Immature natural killer cell (primary cell): ENCODE data around the gene EXPH5. TPM values are rescaled to one million over a fixed set of nuclear protein-coding genes. Genes with fewer than 3 reads are reported as not detected.

ENCODE experiments used
- DNase-seq, 3 donors: peaks; one replicate each; pipeline ENCODE4 v3.0.0; 2022; ENCODE audit warnings: mixed read lengths in 1 of 3
- H3K27ac Mint-ChIP-seq, 6 donors: one replicate each; pipeline ENCODE4 v1.8.0; 2020; ENCODE audit warnings: mixed read lengths in 6 of 6, mild to moderate bottlenecking in 5 of 6, inconsistent platforms in 4 of 6, moderate library complexity in 3 of 6
- H3K27me3 Mint-ChIP-seq, 3 donors: one replicate each; pipeline ENCODE4 v1.8.0; 2020 to 2021; ENCODE audit warnings: low read depth in 3 of 3, mild to moderate bottlenecking in 3 of 3, mixed read lengths in 3 of 3, moderate library complexity in 3 of 3, inconsistent platforms in 1 of 3
- H3K36me3 Mint-ChIP-seq, 3 donors: one replicate each; pipeline ENCODE4 v1.8.0; 2020; ENCODE audit warnings: mixed read lengths in 3 of 3, inconsistent platforms in 2 of 3, mild to moderate bottlenecking in 2 of 3
- H3K4me1 Mint-ChIP-seq, 2 donors: one replicate each; pipeline ENCODE4 v1.8.0; 2020; ENCODE audit warnings: inconsistent platforms in 2 of 2, mild to moderate bottlenecking in 2 of 2, mixed read lengths in 2 of 2, moderate library complexity in 1 of 2
- H3K4me3 Mint-ChIP-seq, 5 donors: one replicate each; pipeline ENCODE4 v1.8.0; 2020; ENCODE audit warnings: mild to moderate bottlenecking in 5 of 5, mixed read lengths in 5 of 5, inconsistent platforms in 3 of 5, moderate library complexity in 3 of 5
- H3K9me3 Mint-ChIP-seq, 6 donors: one replicate each; pipeline ENCODE4 v1.8.0; 2020; ENCODE audit warnings: mild to moderate bottlenecking in 6 of 6, mixed read lengths in 6 of 6, inconsistent platforms in 4 of 6, moderate library complexity in 3 of 6
- polyA plus RNA-seq, 3 donors: library from polyadenylated mRNA; unstranded; fragments of 300-500 nt; fragmentation: Illumina TruSeq; gene quantifications; one replicate each; pipeline ENCODE4 v1.2.3, GENCODE V29; 2021

EXPH5 gene
- polyA plus RNA-seq, 3 donors from 2014 or later, result 1.0 to 2.6 (median 1.6) TPM

DNA sequence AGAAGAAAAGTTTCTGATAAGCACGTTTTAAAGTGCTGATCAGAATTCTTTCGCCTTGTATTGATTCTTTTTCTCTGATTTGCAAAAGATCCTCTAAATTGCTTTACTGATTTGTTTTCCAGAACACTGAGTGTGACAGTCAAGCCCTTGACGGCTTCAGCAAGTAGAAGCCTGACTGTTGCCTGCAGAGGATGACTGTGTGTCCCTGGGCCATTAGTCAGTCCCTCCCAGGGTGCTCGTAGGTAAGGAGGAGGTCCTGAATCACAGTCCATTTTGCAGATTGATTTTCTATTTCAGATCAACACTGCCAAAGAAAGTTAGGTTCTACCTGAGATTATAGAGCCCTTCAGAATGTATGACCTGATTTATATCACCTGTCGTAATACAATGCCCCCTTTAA, 56.8 kb downstream of the EXPH5 start:
- peak overlapping the region in 2 of 6 donors; percentile 7 to 21 for H3K27ac Mint-ChIP-seq
- no peaks in the 10 kb centered on the region for H3K9me3 Mint-ChIP-seq
- peaks cover 15 to 19% of the 10 kb centered on the region in 2 donors for H3K4me1 Mint-ChIP-seq
- no peaks in the 10 kb centered on the region for H3K36me3 Mint-ChIP-seq
- peak overlapping the region in 1 of 5 donors; percentile 15 for H3K4me3 Mint-ChIP-seq
- no peak for DNase-seq
- H3K27me3 Mint-ChIP-seq, result peaks cover 0 to 5% (median 2%) of the 10 kb centered on the region in 3 donors

DNA sequence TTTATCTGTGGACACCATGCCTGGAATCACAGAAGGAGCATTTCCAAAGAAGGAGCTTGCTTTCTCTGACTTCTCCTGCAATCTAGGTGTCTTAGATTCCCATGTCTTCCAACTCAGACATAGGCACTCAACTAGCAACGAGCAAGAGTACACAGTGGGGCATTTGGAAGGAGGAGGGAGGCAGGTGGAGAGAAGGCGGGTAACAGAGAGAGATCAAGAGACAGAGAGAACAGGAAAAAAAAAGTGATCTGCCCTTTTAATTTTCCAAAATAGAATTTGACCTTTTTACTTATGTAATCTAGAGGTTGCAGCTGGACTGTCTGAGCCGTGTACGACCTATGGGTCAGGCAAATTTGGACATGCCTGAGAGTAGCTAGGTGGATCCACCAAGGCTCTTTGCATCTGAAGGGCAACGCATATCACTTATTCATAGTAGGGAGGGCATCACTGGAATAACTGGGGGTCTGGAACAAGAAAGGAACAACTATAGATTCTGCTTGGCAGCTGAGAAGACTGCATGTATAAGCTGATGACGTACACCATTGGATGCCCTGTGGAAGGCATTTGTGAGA, 58.1 kb downstream of the EXPH5 start:
- DNase-seq, result no peak
- H3K9me3 Mint-ChIP-seq, result no peaks in the 10 kb centered on the region
- peaks cover 0 to 5% (median 2%) of the 10 kb centered on the region in 3 donors for H3K27me3 Mint-ChIP-seq
- H3K4me1 Mint-ChIP-seq, result peaks cover 22 to 25% of the 10 kb centered on the region in 2 donors
- H3K27ac Mint-ChIP-seq, result no peak overlapping the region
- no peak overlapping the region for H3K4me3 Mint-ChIP-seq
- no peaks in the 10 kb centered on the region for H3K36me3 Mint-ChIP-seq

DNA sequence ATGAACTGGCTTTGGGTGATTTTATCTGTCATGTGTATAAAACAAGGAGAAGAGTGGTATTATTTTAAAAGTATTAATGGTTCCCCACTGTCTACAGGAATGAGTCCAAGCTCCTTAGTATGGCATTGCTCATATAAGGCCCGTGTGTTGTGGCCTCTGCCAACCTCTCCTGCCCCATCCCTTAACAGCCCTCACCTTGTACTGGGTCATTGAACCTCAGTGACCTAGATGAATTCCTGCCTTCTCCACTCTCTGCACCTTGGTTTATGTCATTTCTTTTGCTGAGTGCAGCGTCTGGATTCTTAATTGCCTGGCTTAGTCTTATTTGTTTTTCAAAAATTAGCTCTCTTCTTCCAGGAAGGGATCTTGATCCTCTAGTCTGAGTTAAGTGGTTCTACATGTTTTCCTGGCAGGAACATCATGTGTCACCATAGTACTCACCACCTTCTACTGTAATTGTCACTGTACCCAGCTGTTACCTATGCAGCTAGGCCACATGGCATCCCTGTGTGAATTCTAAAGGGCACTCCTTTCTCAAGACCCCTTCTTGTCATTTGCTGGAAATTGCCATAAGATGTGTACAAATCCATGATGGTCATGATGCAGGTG, 59.2 kb downstream of the EXPH5 start:
- DNase-seq, result no peak
- Mint-ChIP-seq H3K9me3 (no peaks in the 10 kb centered on the region), H3K4me3 (no peak overlapping the region), H3K27me3 (peaks cover 0 to 5% (median 2%) of the 10 kb centered on the region in 3 donors), H3K27ac (no peak overlapping the region), H3K36me3 (no peaks in the 10 kb centered on the region), H3K4me1 (peaks cover 22 to 25% of the 10 kb centered on the region in 2 donors)

DNA sequence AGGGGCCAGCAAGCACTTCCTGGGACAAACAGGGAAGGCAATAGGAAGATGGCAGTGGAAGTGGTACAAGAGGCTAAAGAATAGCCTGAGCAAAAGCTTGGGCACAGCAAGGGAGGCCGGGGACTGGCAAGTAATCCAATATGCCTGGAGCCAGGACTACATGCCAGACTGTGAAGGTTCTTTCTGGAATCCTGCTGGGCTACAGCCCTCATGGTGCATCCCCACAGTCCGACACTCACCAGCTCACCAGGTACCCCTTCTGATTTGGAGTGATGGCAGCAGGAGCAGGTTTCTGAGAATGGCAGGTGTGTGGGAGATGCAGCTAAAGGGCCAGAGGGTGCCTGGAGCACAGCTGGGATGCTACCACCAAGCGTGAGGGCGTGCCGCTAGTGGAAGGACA, 63.1 kb downstream of the EXPH5 start:
- Mint-ChIP-seq H3K4me1 (peaks cover 3 to 10% of the 10 kb centered on the region in 2 donors), H3K36me3 (no peaks in the 10 kb centered on the region), H3K27me3 (peaks cover 0 to 2% (median 0%) of the 10 kb centered on the region in 3 donors), H3K27ac (no peak overlapping the region), H3K4me3 (no peak overlapping the region), H3K9me3 (no peaks in the 10 kb centered on the region)
- DNase-seq, result no peak

DNA sequence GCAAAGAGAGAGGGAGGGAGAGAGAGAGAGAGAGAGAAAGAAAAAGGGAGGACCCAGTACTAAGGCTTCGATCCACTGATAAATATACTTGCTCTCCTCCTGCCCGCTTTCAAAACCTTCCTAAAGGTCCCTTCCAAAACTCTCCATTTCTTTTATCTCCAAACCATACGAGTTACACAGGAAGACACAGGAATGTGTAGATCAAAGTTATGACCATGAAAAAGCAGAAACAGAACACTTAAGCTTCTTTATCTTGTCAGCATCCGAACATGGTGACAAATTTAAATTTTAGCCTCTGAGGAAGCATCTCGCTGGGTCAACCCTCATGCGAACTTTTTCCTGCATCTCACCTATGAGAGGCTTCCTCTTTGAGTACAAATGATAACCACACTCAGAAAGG, 66.2 kb downstream of the EXPH5 start:
- peak overlapping the region in 1 of 6 donors; percentile 22 for H3K27ac Mint-ChIP-seq
- no peak for DNase-seq
- peaks cover 3 to 10% of the 10 kb centered on the region in 2 donors for H3K4me1 Mint-ChIP-seq
- no peaks in the 10 kb centered on the region for H3K9me3 Mint-ChIP-seq
- H3K36me3 Mint-ChIP-seq, result peaks cover 0 to 7% (median 0%) of the 10 kb centered on the region in 3 donors
- H3K4me3 Mint-ChIP-seq, result no peak overlapping the region
- peaks cover 0 to 3% (median 0%) of the 10 kb centered on the region in 3 donors for H3K27me3 Mint-ChIP-seq

DNA sequence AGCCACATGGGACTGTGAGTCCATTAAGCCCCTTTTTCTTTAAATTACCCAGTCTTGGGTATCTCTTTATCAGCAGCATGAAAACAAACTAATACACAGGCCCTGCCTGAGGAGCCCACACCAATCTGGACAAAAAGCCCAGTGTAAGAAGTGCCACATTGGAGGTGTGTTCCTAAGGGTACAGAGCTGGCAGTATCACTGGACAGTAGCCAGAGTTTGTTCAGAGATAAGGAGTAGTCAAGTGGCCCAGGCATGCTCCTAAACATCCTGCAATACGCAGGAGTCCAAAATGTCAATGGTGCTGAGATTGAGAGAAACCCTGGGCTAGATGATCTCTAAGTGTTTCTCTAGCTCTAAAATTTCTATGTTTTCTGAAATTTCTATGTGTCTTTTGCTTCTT, 68.4 kb downstream of the EXPH5 start:
- peaks cover 0 to 5% (median 0%) of the 10 kb centered on the region in 3 donors for H3K27me3 Mint-ChIP-seq
- no peaks in the 10 kb centered on the region for H3K4me1 Mint-ChIP-seq
- peaks cover 0 to 7% (median 0%) of the 10 kb centered on the region in 3 donors for H3K36me3 Mint-ChIP-seq
- no peak overlapping the region for H3K4me3 Mint-ChIP-seq
- H3K9me3 Mint-ChIP-seq, result no peaks in the 10 kb centered on the region
- DNase-seq, result no peak
- H3K27ac Mint-ChIP-seq, result no peak overlapping the region

DNA sequence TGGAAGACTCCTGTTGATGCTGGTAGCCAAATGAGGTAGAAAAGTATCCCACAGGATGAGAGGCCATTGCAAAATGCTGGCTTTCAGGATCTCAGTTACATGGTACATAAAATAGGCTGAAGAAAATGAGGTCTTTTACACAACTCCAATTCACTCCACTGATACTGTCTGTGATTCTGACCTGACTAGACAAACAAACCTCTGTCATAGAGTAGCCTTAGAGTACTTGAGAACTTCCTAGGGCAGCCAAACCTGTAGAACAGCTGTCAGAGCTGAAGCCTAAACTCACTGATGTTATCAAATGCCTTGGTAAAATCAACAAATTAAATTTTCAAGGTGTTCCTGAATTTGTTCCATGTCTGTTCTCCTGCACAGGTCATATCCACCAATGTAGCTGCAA, 69.1 kb downstream of the EXPH5 start:
- H3K9me3 Mint-ChIP-seq, result no peaks in the 10 kb centered on the region
- no peak overlapping the region for H3K27ac Mint-ChIP-seq
- H3K27me3 Mint-ChIP-seq, result peaks cover 0 to 5% (median 0%) of the 10 kb centered on the region in 3 donors
- H3K4me1 Mint-ChIP-seq, result no peaks in the 10 kb centered on the region
- no peak overlapping the region for H3K4me3 Mint-ChIP-seq
- H3K36me3 Mint-ChIP-seq, result peaks cover 0 to 7% (median 0%) of the 10 kb centered on the region in 3 donors
- no peak for DNase-seq

DNA sequence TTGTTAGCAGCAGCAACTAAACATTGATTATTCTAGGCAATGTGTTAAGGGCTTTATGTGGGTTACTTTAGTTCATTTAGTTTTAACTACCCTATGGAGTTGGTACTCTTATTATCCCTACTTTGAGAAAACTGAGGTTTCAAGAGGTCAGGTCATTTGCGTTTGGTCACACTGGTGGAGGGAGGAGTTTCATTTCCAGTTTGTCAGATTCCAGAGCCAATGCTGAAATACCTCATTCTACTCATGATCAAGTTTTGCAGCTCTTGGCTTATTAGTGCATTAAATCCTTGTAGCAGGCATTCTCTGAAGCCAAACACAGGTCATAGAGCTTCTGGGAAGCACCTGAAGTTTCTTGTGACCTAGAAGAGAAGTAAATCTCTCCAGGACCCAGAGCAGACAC, 71.2 kb downstream of the EXPH5 start:
- peaks cover 0 to 5% (median 1%) of the 10 kb centered on the region in 3 donors for H3K27me3 Mint-ChIP-seq
- no peak overlapping the region for H3K4me3 Mint-ChIP-seq
- DNase-seq, result no peak
- H3K36me3 Mint-ChIP-seq, result peaks cover 0 to 7% (median 0%) of the 10 kb centered on the region in 3 donors
- no peaks in the 10 kb centered on the region for H3K9me3 Mint-ChIP-seq
- no peaks in the 10 kb centered on the region for H3K4me1 Mint-ChIP-seq
- no peak overlapping the region for H3K27ac Mint-ChIP-seq

DNA sequence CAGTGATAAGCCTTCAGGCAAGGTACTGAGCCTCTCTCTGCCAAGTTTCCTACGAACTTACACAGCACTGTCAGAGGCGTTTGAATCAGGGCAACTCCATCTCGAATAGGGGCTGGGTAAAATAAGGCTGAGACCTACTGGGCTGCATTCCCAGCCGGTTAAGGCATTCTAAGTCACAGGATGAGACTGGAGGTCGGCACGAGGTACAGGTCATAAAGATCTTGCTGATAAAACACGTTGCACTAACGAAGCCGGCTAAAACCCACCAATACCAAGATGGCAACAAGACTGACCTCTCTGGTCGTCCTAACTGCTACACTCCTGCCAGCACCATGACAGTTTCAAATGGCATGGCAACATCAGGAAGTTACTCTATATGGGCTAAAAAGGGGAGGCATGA, 75.0 kb downstream of the EXPH5 start:
- Mint-ChIP-seq H3K4me3 (no peak overlapping the region), H3K9me3 (no peaks in the 10 kb centered on the region), H3K27ac (no peak overlapping the region), H3K4me1 (no peaks in the 10 kb centered on the region), H3K27me3 (peaks cover 0 to 2% (median 1%) of the 10 kb centered on the region in 3 donors), H3K36me3 (peaks cover 4 to 13% (median 9%) of the 10 kb centered on the region in 3 donors)
- no peak for DNase-seq

DNA sequence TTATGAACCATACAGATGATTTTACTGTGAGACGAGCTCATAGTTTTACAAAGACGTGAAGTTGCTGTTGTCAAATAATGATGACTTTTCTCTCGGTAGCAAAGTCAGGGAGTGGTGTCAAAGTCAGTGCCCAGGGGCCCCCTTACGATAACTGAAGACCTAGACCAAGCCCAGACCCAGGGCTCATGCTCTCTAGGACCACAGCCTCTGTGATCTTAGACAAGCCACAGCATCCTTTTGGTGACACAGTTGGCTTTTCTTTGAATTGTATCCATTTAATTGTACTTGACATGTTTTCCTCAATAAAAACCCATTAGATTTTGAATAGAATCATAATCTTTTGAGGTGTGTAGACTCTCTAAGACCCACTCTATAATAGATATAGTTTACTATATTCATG, 77.4 kb downstream of the EXPH5 start:
- Mint-ChIP-seq H3K27me3 (peaks cover 0 to 2% (median 1%) of the 10 kb centered on the region in 3 donors), H3K4me3 (no peak overlapping the region), H3K9me3 (no peaks in the 10 kb centered on the region), H3K4me1 (no peaks in the 10 kb centered on the region), H3K36me3 (peaks cover 4 to 18% (median 13%) of the 10 kb centered on the region in 3 donors), H3K27ac (no peak overlapping the region)
- DNase-seq, result no peak

DNA sequence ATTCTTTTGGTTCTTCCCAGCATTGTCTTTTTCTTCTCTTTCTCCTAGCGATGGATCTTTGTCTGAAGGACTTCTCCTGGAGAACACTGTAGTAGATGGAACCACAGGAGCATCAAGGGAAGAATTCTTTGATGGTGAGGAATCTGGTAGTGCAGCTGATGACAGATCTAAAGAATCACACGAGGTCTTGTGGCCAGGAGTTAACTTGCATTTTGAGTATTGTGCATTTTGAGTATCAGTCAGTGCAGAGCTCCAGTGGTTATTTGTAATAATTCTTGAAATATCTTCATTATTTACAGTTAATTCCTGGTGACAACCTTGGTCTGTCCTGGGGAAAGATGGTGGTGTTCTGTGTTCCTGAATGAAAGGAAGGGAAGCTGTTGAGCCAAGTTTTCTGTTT, 80.9 kb downstream of the EXPH5 start:
- H3K4me3 Mint-ChIP-seq, result no peak overlapping the region
- H3K27ac Mint-ChIP-seq, result no peak overlapping the region
- no peak for DNase-seq
- H3K4me1 Mint-ChIP-seq, result no peaks in the 10 kb centered on the region
- H3K36me3 Mint-ChIP-seq, result peaks cover 4 to 24% (median 13%) of the 10 kb centered on the region in 3 donors
- H3K27me3 Mint-ChIP-seq, result peaks cover 0 to 3% (median 0%) of the 10 kb centered on the region in 3 donors
- H3K9me3 Mint-ChIP-seq, result no peaks in the 10 kb centered on the region

DNA sequence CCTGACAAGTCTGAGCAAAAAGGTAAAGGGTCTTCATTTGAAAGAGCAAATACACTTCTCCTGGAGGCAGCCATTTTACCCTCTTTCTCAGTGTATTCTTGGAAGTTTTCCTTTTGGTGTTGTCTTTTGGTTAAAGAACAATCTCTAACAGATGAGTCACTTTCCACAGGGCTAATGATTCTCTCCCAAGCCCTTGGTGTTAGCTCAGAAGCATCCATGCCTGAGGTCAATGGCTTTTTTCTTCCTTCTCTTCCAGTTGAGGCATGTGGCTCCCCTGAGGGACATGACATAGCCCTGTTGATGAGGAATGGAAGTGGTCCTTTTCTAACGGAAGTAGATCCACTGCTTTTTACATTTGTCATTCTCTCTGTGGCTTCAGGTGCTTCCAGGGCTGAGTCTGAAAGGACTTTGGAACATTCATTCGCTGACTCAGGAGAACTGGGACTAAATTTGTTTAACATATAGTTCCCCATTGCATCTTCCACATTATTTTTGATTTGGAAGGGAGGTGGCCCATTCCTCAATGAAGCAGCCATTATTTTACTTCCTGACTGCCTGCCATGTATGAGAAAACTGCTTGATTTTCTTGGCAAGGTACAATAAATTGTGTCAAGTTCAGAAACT, 81.6 kb downstream of the EXPH5 start:
- Mint-ChIP-seq H3K36me3 (peaks cover 4 to 24% (median 13%) of the 10 kb centered on the region in 3 donors), H3K27me3 (peaks cover 0 to 3% (median 0%) of the 10 kb centered on the region in 3 donors), H3K27ac (no peak overlapping the region), H3K9me3 (no peaks in the 10 kb centered on the region), H3K4me3 (no peak overlapping the region), H3K4me1 (no peaks in the 10 kb centered on the region)
- DNase-seq, result no peak

DNA sequence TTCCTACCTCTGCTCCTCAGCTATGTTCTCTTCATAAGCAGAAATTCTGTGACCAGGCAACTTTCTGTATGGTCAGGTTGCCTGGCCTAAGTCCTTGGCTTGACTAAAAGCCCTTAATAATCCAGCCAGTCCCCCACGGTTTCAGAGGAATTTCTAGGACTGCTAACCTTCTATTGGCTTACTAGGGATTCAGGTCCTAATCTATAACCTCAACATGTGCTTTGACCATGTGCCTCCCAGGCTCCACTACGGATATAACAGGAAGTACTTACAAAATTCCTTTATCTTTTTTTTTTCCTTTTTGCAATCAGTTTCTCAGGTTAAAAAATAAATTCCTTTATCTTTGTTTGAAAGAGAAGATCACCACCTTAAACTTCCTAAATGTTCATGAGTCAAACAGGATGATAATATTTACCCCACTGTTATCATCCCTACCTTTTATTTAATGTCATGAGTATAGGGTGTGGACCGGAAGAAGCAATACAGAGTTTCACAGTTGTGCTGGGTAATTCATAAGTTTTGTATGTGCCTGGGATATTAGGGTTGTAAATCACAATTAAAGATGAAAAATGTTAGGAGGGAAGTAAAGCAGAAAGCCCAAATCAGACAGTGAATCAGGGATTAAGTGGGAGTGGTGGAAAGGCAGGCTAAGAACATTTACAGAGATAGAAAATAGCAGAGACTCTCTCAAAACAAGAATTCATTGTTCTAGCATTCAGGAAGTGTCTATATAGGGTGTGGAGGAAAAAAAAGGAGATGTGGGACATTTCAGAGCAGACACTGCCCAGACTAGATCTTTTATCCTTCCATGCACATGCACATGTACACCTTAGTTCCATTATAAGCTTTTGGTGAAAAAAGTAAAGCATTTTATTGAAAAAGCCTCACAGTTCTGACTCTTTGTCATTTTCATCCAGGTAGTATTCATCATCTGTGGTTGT, 84.6 kb downstream of the EXPH5 start:
- H3K27ac Mint-ChIP-seq, result no peak overlapping the region
- no peak for DNase-seq
- H3K36me3 Mint-ChIP-seq, result peaks cover 0 to 17% (median 5%) of the 10 kb centered on the region in 3 donors
- no peaks in the 10 kb centered on the region for H3K9me3 Mint-ChIP-seq
- H3K27me3 Mint-ChIP-seq, result peaks cover 0 to 4% (median 0%) of the 10 kb centered on the region in 3 donors
- no peaks in the 10 kb centered on the region for H3K4me1 Mint-ChIP-seq
- no peak overlapping the region for H3K4me3 Mint-ChIP-seq
